ENCODE measurements around the gene GNS.

Gene GNS

GRCh38 chr12:64679487-64680001, 79.7 kb downstream of the GNS start:
- in situ Hi-C loops (cut with MboI; ENCODE audit: low sequenced_read_pairs), result no loop called here

GRCh38 chr12:64678835-64679234, 80.4 kb downstream of the GNS start:
- in situ Hi-C loops (cut with MboI; ENCODE audit: low sequenced_read_pairs), result no loop called here

- in situ Hi-C loops (cut with MboI; ENCODE audit: low sequenced_read_pairs), result no loop called here
Measured at GRCh38 chr12:64678248-64678647, 81.0 kb downstream of the GNS start.

GRCh38 chr12:64675795-64676194, 83.4 kb downstream of the GNS start:
- in situ Hi-C loops (cut with MboI; ENCODE audit: low sequenced_read_pairs), result no loop called here

- in situ Hi-C loops (cut with MboI; ENCODE audit: low sequenced_read_pairs), result no loop called here
Measured at GRCh38 chr12:64674367-64674922, 84.8 kb downstream of the GNS start.

GRCh38 chr12:64673490-64674169, 85.6 kb downstream of the GNS start:
- in situ Hi-C loops (cut with MboI; ENCODE audit: low sequenced_read_pairs), result no loop called here

GRCh38 chr12:64672925-64673409, 86.2 kb downstream of the GNS start:
- in situ Hi-C loops (cut with MboI; ENCODE audit: low sequenced_read_pairs), result no loop called here

- in situ Hi-C loops (cut with MboI; ENCODE audit: low sequenced_read_pairs), result no loop called here
Measured at GRCh38 chr12:64671681-64672080, 87.5 kb downstream of the GNS start.

- in situ Hi-C loops (cut with MboI; ENCODE audit: low sequenced_read_pairs), result no loop called here
Measured at GRCh38 chr12:64670919-64671639, 88.1 kb downstream of the GNS start.

- in situ Hi-C loops (cut with MboI; ENCODE audit: low sequenced_read_pairs), result no loop called here
Measured at GRCh38 chr12:64670019-64670418, 89.2 kb downstream of the GNS start.

GRCh38 chr12:64669270-64669842, 89.8 kb downstream of the GNS start:
- in situ Hi-C loops (cut with MboI; ENCODE audit: low sequenced_read_pairs), result no loop called here

- in situ Hi-C loops (cut with MboI; ENCODE audit: low sequenced_read_pairs), result no loop called here
Measured at GRCh38 chr12:64667793-64668192, 91.4 kb downstream of the GNS start.

- in situ Hi-C loops (cut with MboI; ENCODE audit: low sequenced_read_pairs), result no loop called here
Measured at GRCh38 chr12:64666054-64666914, 92.9 kb downstream of the GNS start.

- in situ Hi-C loops (cut with MboI; ENCODE audit: low sequenced_read_pairs), result no loop called here
Measured at GRCh38 chr12:64665514-64665913, 93.7 kb downstream of the GNS start.

All from hTERT RPE-1 (cell line).